GM18867 (cell line): ENCODE results near the gene KIF11.
"Not testable (repeated sequence)": the region's sequence is repeated elsewhere in the genome, so short reads cannot be mapped to it uniquely, and the experiment has no call there.

Experiments used
- ATAC-seq: cut with Tn5 transposase; IDR thresholded peaks from one replicate; pipeline ENCODE4 v1.9.1; 2021; ENCODE audit warnings: mild to moderate bottlenecking, moderate library complexity; ENCODE audit not compliant: unreplicated experiment

The KIF11 gene

DNA sequence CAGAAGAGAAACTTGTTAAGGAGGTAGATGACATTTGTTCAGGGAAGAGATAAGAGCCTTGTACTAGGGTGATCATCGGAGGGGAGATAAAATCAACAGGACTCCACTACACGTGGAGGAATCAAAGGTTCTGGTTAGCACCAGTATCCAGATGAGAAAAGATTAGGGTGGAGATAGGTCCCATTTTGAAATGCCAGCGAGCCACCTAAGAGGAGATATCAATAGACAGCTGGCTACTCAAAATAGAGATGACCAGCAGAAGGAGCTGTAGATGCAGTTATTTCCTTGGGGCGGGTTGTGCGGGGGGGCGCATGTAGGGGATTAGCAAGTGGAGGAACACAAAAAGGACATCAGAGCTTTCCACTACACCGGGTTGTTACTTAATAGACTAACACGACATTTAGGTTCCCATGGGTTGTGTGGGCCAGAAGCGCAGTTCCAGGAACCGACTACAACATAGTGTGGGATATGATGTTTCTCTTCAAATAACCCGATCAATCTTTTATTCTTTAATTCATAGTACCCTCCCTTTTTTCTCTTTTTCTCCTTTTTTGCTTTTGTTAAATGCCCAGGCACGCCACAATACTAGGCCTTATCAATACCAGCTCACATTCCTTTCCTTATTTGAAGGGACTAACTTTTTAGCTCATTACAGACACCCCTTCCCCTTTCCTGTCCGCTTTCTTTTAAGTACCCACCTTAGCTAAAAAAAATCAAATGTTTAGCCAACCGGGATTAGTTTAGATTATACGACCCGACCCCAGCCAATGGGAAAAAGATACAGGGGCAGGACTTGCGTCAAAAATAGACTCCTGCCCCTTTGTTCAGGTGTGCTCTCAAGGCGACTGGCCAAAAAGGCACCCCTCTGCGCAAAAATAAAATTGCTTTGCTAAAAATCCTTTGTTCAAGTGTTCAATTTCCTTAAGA is 2.0 kb upstream of the KIF11 start:
- peak; percentile 1 for ATAC-seq

DNA sequence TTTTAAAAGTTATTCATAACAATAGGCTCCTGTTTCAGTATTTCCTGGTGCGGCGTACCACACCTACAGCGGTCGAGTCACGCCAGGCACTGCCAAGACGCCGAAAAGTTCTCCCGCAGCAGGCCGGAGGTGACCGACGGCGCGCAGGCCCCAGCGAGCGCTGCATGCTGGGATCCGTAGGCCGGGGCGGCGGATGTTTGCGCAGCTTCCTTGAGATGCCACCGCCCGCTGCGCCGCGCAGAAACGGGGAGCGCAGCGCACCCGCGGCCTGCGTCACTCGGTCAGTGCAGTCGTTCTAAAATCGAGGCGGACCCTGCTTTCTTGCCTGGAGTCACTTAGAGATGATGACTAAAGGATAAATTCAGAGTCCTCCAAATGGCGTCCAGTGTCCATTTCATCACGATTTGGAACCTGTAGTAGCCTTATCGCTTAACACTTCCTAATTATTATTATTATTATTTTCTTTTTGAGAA is 1.3 kb upstream of the KIF11 start:
- ATAC-seq = peak; percentile 73

DNA sequence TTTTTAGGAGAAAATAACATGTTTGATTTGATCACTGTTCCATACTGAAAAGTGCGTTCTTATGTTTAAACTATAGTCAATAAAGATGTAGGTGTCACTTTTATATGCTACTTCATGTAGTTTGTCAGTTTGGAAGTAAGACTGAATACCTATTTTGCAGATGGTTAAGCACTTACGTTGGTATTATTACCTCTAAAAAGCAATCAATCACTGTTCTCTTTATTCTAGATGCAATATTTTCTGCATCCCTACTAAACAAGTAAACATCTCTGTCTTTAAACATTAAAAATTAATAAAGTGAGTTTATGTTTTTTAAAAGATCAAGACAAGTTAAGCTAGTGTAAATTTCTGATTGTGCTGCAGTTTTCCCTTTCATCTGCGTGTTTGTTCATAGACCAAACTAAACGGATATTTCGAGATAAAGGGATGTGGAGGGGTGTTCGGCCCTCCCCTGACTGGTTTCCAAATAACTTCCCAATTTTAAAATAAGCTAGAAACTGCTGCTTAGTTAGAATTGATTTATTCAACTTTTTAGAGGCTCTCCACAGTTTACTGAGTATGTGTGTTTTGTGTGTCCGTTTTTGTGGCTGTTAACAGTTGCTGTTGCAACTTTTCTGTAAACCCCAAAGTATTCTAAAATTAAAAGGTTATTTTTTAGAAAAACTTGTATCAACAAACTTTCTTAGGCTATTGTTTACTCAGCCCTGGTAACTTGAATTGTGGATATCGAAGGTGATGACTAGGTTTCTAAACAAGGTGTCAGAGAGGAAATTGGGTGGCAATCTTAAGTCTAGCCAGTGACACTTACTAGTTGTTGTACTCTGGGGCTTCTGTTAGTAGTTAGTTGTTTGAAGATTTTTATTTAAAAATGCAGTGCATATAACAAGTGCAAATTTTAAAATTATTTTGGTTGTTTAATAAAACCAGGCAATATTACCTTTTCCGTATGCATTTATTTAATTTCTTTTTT is 974 bp downstream of the KIF11 start:
- ATAC-seq = no peak

DNA sequence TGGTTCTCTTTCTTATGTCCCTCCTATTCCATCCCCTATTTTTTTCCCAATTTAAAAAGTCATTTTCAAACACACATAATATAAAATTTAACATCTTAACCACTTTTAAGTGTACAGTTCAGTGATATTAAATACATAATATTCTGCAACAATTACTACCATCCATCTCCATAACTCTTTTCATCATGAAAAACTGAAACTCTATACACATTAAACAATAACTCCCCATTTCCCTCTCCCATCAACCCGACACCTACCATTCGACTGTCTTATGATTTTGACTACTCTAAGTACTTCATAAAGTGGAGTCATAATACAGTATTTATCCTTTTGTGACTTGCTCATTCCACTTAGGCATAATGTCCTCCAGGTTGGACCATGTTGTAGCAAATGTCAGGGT is 2.6 kb downstream of the KIF11 start:
- no peak for ATAC-seq

DNA sequence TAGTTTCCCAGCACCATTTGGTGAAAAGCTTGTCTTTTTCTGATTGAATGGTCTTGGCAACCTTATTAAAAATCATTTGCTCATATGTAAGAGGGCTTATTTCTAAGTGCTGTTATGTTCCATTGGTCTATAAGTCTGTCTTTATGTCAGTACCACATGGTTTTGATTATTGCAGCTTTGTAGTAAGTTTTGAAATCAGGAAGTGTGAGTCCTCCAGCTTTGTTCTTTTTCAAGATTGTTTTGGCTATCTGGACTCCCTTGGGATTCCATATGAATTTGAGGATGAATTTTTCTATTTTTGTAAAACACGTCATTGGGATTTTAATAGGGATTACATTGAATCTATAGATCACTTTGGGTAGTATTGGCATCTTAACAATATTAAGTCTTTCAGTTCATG is 5.4 kb downstream of the KIF11 start:
- no peak for ATAC-seq

DNA sequence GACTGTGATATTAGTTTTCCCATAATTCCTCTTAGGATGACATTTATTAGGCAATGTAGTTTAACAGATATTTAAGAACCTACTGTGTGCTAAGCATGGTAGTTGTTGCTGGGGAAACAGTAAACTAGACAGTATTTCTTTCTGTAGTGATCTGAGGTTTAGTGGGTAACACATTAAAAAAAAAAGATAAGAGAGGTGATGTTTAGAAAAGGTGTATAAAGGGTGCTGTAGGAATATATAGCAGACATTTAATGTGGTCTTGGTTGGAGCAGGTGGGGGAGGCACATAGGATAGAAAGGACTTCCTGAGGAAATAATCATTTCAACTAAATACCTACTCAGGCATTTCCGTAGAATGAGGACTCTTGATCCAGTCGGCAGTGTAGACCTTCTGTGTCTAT is 11.9 kb downstream of the KIF11 start:
- no peak for ATAC-seq

DNA sequence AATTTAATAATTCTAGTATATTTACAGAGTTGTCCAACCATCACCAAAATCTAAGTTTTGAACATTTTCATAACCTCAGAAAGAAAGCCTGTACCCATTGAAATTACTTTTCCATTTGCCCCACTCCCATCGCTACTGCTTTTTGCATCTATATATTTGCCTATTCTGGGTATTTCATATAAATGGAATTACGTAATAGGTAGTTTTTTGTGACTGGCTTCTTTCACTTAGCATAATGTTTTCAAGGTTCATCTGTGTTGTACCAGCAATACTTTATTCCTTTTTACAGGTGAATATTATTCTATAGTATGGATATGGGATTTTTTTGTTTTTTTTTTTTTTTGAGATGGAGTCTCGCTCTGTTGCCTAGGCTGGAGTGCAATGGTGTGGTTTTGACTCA is 22.6 kb downstream of the KIF11 start:
- no peak for ATAC-seq

DNA sequence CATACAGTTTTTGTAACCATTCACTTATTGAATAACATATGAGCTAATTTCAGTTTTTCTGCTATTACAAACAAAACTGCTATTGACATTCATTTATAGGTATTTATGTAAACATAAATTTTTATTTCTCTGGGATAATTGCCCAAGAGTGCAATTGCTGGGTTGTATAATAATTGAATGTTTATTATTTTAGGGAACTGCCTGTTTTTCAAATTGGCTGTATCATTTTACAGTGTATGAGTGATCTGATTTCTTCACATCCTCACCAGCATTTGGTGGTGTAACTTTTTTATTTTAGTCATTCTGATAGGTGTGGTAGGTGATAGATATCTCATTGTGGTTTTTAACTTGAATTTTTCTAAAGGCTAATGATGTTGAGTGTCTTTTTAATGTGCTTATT is 26.4 kb downstream of the KIF11 start:
- ATAC-seq = no peak

DNA sequence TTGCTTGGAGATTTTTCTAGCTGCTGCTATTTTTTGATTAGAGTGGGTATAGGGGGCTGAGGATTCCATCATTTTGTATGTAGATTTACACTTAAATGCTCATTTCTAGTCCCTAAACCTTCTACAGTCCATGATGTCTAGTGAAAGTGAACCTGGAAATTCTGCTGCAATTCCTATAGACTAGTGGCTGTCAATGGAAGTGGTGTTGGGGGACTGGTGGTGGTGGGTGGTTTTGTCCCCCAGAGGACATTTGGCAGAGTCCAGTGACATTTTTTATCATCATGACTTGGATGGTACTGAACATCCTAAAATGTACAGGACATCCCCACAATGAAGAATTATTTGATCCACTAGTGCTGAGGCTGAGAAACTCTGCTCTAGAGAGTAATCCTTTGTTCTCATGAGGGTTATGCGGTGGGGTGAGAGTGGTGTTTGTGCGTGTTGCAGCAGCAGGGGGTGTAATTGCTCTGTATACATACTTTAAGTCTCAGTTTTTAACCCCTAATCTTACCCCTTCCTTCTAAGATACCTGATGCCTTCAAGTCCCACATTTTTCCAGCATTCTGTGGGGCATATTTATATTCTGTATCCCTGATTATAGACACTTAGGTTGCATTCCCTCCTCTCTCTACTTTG is 35.0 kb downstream of the KIF11 start:
- no peak for ATAC-seq

DNA sequence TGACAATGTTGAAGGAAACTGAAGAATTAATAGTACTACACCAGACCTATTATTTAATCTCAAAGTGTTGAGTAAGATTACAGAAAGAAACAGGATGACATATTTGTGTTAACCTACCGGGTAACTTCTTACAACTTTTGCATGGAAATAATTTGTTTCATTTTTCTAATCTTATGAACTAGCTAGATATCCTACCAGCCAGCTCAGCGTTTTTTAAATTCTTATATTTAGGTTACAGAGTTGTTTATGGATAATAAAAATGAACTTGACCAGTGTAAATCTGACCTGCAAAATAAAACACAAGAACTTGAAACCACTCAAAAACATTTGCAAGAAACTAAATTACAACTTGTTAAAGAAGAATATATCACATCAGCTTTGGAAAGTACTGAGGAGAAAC is 37.0 kb downstream of the KIF11 start:
- ATAC-seq = no peak

DNA sequence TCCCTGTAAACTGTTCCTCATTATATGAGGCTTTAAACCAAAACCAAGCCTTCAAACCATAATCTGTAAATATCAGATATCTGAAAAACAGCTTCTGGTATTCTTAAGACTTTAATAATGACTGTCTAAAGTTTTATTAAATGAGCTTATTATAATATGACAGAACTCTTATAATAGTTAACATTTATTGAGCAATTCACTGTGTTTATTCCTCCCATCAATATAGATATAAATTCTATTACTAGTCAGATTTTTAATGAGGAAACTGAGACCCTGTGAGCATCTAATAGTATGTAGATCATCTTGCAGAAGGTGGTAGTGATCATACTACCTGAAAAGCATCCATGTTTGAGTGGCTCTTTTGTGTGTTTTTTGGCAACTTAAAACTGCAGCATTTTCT is 45.1 kb downstream of the KIF11 start:
- ATAC-seq = no peak

DNA sequence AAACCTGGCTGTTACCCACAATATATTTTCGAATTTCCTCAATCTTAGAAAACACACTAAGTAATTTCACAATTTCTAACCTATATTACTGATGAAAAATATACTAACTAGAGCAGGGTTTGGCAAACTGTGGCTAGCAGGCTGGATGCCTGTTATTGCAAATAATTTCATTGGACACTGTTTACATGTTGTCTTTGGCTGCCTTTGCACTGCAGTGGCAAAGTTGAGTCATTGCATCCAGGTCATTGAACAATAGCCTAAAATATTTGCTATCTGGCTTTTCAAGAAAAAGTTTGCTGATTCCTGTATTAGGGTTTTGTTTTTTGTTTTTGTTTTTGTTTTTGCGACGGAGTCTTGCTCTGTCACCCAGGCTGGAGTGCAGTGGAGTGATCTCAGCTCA is 47.2 kb downstream of the KIF11 start:
- ATAC-seq = no peak

DNA sequence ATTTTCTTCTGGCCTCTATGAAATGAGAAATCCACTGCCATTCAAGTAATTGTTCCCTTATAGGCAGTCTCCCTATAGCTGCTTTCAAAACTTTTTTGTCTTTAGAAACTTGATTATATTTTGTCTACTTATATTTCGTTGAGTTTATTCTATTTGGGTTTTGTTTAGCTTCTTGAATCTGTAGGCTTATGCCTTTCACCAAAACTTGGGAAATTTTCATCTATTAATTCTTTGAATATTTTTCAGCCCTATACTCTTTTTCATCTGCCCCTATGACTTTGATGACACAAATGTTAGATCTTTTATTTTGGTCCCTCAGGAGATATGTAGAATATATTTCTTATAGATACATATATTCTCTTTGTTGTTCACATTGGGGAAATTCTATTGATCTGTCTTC is 48.6 kb downstream of the KIF11 start:
- ATAC-seq = no peak

DNA sequence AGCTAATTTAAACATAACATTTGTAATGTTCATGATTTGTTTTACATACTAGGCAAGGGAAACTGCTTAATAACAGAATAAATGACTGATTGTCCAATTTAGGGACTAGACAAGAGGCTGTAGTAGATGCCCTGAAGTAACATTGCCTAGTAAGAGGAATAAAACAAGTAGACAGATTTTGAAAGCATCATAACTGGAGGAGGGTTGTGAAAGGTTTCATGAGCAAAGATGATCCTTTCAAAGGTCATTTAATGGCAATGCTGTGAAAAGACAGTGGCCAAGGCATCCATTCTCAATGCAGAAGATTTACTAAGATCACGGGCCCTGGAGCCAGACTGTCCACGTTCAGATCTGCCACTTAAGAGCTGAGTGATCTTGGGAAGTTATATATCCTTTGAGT is 52.0 kb downstream of the KIF11 start:
- no peak for ATAC-seq

DNA sequence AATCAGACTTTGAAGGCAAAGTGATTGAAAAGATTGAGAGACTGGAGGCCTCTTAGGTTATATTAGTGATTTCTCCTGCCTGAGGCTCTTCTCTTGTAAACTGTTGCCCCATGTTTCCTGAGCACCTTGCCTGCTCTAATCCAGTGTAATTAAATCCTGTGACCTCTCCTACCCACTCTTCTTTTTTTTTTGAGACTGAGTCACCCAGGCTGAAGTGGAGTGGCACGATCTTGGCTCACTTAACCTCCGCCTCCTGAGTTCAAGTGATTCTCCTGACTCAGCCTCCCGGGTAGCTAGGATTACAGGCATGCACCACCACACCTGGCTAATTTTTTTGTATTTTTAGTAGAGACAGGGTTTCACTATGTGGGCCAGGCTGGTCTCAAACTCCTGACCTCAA is 57.9 kb downstream of the KIF11 start:
- not testable (repeated sequence) for ATAC-seq

DNA sequence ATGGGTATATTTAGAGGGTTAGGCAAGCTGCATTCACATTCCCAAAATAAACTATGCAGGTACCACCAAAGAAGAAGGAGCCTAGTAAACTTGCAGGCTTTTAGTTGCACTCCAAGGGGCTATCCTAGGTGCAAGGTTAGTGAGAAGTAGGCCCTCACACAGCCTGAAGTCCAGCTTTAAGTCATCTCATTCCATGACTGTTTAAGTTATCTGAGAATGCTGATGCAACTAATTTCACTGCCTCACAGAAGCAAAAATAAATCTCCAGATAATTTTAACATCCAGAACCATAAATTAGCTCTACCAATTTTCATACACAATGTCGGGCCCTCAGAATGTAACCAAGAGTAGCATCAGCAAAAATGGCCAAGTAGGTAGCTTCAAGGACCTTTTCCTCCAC is 62.5 kb downstream of the KIF11 start:
- ATAC-seq = no peak

DNA sequence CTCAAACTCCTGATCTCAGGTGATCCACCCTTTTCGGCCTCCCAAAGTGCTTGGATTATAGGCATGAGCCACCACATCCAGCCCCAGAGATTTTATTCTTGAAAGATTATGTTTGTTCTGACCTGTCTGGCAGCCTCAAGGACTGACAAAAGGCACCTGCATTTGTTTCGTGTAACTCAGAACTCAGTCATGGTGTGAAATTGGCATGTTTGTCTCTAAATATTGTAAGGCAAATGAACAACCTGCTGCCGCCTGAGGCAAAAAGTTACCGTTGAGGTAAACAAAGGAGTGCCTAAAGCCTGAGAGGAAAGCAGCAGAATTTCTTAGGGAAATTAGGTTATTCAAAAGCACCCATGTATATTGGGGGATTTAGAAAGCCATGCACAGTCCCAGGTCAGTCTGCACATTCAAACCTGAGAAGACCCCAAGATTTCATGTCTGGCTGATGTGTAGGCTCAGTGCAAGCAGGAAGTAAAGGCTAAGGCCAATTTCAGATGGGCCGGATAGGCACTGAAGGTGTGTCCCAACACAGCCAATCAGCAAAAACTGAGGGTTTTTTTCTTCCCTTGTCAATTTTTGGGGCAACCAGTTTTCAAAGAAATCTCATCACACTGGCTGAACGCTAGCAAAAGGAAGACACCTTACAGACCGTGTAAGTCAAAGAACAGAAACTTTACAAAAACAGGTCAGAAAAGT is 63.5 kb downstream of the KIF11 start:
- ATAC-seq = no peak

DNA sequence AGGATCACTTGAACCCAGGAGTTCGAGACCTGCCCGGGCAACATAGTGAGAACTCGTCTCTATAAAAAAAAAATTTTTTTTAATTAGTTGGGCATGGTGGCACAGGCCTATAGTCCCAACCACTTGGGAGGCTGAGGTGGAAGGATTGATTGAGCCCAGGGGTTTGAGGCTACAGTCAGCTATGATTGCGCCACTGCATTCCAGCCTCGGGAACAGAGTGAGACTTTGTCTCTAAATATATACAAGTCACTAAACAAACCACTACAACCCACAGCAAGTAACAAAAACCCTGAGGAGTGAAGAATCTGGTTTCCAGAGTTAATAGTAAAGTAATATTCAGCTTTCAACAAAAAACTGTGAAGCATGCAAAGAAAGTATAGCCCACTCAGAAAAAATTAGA is 64.1 kb downstream of the KIF11 start:
- ATAC-seq = no peak

DNA sequence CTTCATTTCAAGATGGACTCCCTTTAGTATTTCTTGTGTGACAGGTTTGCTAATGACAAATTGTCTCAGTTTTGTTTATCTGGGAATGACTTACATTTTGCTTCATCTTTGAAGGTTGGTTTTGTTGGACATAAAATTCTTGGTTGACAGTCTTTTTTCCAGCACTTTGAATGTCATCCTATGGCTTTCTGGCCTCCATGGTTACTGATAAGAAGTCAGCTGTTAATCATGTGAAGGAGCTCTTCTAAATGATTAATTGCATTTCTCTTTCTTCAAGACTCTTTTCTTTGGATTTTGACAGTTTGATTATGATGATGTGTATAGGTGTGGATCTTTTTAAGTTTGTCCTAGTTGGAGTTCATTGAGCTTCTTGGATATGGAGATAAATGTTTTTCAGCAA is 69.9 kb downstream of the KIF11 start:
- ATAC-seq = no peak

DNA sequence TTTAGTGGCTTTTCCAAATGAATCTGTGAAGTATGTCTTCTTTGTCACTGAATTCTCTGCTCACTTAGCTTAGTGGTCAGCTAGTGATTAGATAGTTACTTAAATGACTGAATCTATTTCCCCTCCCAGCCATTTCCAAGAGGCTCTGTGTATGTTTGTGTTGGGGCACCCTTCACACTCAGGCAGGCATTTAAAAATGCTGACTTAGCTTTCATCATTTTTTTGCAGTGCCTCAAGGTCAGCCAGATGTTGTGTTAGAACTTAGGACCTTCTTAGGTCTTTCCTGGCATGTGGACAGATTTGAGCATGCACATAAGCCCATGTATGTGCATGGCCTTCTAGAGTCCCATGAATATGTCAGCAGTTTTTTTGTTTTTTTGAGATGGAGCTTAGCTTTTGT is 71.4 kb downstream of the KIF11 start:
- no peak for ATAC-seq

DNA sequence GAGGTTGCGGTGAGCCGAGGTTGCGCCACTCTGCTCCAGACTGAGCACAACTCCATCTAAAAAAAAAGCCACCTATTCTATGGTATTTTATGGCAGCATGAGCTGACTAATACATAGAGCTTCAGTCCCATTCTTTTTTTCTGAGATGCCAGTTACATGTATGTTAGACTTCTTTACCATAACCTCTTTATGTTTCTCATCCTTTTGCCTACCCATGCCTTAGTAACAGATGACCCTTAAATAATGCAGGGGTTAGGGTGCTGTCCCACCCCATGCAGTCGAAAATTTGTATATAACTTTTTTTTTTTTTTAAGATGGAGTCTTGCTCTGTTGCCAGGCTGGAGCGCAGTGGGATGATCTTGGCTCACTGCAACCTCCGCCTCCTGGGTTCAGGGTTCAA is 74.1 kb downstream of the KIF11 start:
- no peak for ATAC-seq
